Panc1 (cell line): Measurements from ENCODE around the gene MYCBPAP. TPM values are rescaled to one million over a fixed set of nuclear protein-coding genes. Genes with fewer than 3 reads are reported as not detected.

Experiments used
- ATAC-seq: fragments of 200-7000 bp; cut with Tn5 transposase; 2 replicates; pipeline ENCODE4 v1.9.1; 2020; ENCODE audit warnings: mild to moderate bottlenecking, moderate library complexity
- BruUV-seq: library from RNA; stranded (reverse); fragments of 400-500 nt; replicated peaks from 2 replicates; lab custom pipeline; 2021; lab: Mats Ljungman, UMichigan
- CTCF ChIA-PET: fragments of 300-600 bp; sonication (Branson Sonifier 250); formaldehyde crosslinking; loops from one replicate; lab custom pipeline; 2022; ENCODE audit warnings: antibody characterized with exemption; lab: Charles Lee
- POLR2A ChIA-PET: fragments of 300-600 bp; sonication (Branson Sonifier 250); formaldehyde crosslinking; loops from one replicate; lab custom pipeline; 2022; ENCODE audit warnings: antibody characterized with exemption; lab: Charles Lee
- DNase-seq: peaks from one replicate; pipeline ENCODE4 v3.0.0-alpha.2; 2010; ENCODE audit warnings: low read depth, low spot score
- H3K27ac ChIP-seq: 2 replicates; pipeline ENCODE4 v1.5.1; 2011; ENCODE audit warnings: mild to moderate bottlenecking, low read length, inconsistent platforms
- H3K27me3 ChIP-seq: fragments of 200-500 bp; sonication (Bioruptor generic); 2 replicates; pipeline ENCODE4 v1.6.0; 2014; ENCODE audit warnings: low read length, inconsistent platforms; ENCODE audit not compliant: control insufficient read depth, insufficient read depth
- H3K36me3 ChIP-seq: fragments of 200-500 bp; sonication (Bioruptor generic); 2 replicates; pipeline ENCODE4 v1.5.1; 2014; ENCODE audit warnings: inconsistent platforms, mild to moderate bottlenecking, low read length, moderate library complexity; ENCODE audit not compliant: control insufficient read depth, insufficient read depth
- H3K4me1 ChIP-seq: 2 replicates; pipeline ENCODE4 v1.5.1; 2011; ENCODE audit warnings: inconsistent platforms, mild to moderate bottlenecking, low read length, moderate library complexity; ENCODE audit not compliant: control insufficient read depth, insufficient read depth
- H3K4me3 ChIP-seq, 2 experiments: 2 replicates each; pipeline ENCODE4 v1.5.1; 2011 to 2012; ENCODE audit warnings: low read depth in 2 of 2, low read length in 2 of 2, mild to moderate bottlenecking in 2 of 2, inconsistent platforms in 1 of 2, moderate library complexity in 1 of 2
- H3K9me3 ChIP-seq: fragments of 200-500 bp; sonication (Bioruptor generic); 2 replicates; pipeline ENCODE4 v1.5.1; 2014; ENCODE audit warnings: low read depth, mild to moderate bottlenecking, inconsistent platforms, low read length, moderate library complexity; ENCODE audit not compliant: control insufficient read depth, insufficient read depth
- POLR2AphosphoS5 ChIP-seq: IDR thresholded peaks from 2 replicates; pipeline ENCODE4 v1.6.1; 2012; ENCODE audit warnings: mild to moderate bottlenecking, low read depth, low read length, moderate library complexity
- SIN3A ChIP-seq: IDR thresholded peaks from 2 replicates; pipeline ENCODE4 v1.6.1; 2012; ENCODE audit warnings: low read depth, mild to moderate bottlenecking, low read length, moderate library complexity, borderline replicate concordance; ENCODE audit not compliant: insufficient read depth
- TCF7L2 ChIP-seq: IDR thresholded peaks from 2 replicates; pipeline ENCODE4 v1.6.1; 2011; ENCODE audit warnings: mild to moderate bottlenecking, low read depth, low read length, inconsistent platforms
- in situ Hi-C: cut with HindIII; loops from 2 replicates; pipeline ENCODE4 v1.10.0; 2016; ENCODE audit warnings: low sequenced_read_pairs, low pct_unique_long_range_greater_than_20kb
- intact Hi-C: fragments of 100-400 bp; cut with micrococcal nuclease; formaldehyde crosslinking; loops from one replicate; pipeline ENCODE4 v1.10.0; 2022; ENCODE audit not compliant: unreplicated experiment
- total RNA-seq: library from RNA; stranded (reverse); gene quantifications from one replicate; pipeline ENCODE4 v1.2.1, GENCODE V29; 2021; ENCODE audit not compliant: unreplicated experiment
- TF ChIP-seq, protein P1 (sequence below), 2 experiments: IDR thresholded peaks; 2 replicates each; pipeline ENCODE4 v1.6.1; 2011 to 2012; ENCODE audit warnings: low read depth in 2 of 2, control low read depth in 1 of 2, low read length in 1 of 2, mild to moderate bottlenecking in 1 of 2, moderate library complexity in 1 of 2; ENCODE audit not compliant: insufficient read depth in 1 of 2
- TF ChIP-seq, protein P2 (sequence below): fragments of 450-650 bp; IDR thresholded peaks from 2 replicates; pipeline ENCODE4 v1.5.1; 2017; ENCODE audit warnings: mild to moderate bottlenecking

Gene MYCBPAP
- total RNA-seq, 1 experiment from 2014 or later: 2.2 TPM

DNA sequence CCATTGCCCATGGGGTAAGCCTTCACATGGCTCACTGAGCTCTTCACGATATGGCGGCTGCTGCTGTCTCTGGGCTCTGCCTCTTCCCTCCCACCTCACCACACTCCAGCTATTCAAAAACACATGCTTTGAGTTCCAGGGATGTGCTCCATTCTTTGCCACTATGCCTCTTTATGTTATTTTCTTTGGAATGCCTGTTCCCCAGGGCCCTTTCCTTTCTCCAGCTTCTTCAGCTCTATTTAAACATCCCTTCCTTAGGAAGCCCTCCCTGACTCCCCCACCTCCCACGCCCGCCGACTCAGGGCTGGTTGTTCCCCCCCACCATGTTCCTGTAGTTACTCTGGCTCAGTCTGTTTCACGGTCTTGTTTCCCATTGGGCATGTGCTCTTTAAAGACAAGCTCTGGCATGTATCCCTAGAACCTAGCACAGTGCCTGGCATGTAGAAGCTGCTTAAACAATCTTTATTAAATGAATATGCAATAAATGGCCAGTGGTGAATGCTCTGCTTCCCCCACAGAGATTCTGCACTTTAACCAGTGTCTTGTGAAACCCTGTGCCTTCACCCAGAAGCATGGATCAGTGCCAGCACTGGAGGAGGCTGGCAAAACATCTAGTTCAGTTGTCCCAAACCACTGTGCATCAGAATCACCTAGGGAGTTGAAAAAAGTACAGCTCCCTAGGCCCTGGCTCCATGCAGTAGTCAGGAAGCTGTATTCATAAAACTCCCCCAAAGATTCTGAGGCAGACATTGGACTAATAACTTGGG is 6.9 kb downstream of the MYCBPAP start:
- no peak overlapping the region for H3K27ac ChIP-seq
- H3K27me3 ChIP-seq: no peaks in the 10 kb centered on the region
- no peak overlapping the region for H3K4me3 ChIP-seq
- POLR2A ChIA-PET: interaction anchor here (0.6 kb wide), 1 partner anchor 93 kb away, joined by 3 read pairs; no protein-coding TSS in a partner anchor
- H3K4me1 ChIP-seq: no peaks in the 10 kb centered on the region
- TF ChIP-seq POLR2AphosphoS5 (no peak), TCF7L2 (no peak), SIN3A (no peak)
- TF ChIP-seq, protein P1, sequence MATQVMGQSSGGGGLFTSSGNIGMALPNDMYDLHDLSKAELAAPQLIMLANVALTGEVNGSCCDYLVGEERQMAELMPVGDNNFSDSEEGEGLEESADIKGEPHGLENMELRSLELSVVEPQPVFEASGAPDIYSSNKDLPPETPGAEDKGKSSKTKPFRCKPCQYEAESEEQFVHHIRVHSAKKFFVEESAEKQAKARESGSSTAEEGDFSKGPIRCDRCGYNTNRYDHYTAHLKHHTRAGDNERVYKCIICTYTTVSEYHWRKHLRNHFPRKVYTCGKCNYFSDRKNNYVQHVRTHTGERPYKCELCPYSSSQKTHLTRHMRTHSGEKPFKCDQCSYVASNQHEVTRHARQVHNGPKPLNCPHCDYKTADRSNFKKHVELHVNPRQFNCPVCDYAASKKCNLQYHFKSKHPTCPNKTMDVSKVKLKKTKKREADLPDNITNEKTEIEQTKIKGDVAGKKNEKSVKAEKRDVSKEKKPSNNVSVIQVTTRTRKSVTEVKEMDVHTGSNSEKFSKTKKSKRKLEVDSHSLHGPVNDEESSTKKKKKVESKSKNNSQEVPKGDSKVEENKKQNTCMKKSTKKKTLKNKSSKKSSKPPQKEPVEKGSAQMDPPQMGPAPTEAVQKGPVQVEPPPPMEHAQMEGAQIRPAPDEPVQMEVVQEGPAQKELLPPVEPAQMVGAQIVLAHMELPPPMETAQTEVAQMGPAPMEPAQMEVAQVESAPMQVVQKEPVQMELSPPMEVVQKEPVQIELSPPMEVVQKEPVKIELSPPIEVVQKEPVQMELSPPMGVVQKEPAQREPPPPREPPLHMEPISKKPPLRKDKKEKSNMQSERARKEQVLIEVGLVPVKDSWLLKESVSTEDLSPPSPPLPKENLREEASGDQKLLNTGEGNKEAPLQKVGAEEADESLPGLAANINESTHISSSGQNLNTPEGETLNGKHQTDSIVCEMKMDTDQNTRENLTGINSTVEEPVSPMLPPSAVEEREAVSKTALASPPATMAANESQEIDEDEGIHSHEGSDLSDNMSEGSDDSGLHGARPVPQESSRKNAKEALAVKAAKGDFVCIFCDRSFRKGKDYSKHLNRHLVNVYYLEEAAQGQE (IDR thresholded peaks at IDR 0.05; ENCODE audit: insufficient read depth in 1 of 2, low read depth in 2 of 2, low read length in 1 of 2): no peak
- TF ChIP-seq, protein P2, sequence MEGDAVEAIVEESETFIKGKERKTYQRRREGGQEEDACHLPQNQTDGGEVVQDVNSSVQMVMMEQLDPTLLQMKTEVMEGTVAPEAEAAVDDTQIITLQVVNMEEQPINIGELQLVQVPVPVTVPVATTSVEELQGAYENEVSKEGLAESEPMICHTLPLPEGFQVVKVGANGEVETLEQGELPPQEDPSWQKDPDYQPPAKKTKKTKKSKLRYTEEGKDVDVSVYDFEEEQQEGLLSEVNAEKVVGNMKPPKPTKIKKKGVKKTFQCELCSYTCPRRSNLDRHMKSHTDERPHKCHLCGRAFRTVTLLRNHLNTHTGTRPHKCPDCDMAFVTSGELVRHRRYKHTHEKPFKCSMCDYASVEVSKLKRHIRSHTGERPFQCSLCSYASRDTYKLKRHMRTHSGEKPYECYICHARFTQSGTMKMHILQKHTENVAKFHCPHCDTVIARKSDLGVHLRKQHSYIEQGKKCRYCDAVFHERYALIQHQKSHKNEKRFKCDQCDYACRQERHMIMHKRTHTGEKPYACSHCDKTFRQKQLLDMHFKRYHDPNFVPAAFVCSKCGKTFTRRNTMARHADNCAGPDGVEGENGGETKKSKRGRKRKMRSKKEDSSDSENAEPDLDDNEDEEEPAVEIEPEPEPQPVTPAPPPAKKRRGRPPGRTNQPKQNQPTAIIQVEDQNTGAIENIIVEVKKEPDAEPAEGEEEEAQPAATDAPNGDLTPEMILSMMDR: no peak
- CTCF ChIA-PET: interaction anchor here (0.6 kb wide), 1 partner anchor 37 kb away, joined by 6 read pairs; no protein-coding TSS in a partner anchor
- no peak for DNase-seq
- BruUV-seq: no TSS peak
- in situ Hi-C loops: no loop called here
- intact Hi-C loops: no loop called here
- ATAC-seq: no peak
- H3K9me3 ChIP-seq: no peaks in the 10 kb centered on the region
- H3K36me3 ChIP-seq: no peaks in the 10 kb centered on the region

DNA sequence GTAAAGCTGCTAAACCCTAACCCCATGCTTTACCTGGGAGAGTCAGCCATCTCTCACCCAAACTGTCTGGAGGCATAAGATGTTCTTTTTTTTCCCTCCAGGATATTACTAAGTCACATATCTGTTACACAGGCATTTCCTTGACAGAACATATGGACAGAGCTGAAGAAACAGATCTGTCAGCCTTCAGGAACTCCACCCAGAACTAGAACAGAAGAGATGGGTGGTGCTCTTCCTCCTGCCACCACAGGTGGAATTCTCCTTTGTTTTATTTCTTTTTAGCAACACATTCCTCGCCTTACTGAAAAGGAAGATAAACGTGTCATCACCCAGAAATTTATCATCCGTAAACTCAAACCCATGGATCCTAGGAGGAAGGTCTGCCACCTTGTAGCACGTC is 8.8 kb downstream of the MYCBPAP start:
- Histone ChIP-seq H3K36me3 (no peaks in the 10 kb centered on the region), H3K27me3 (no peaks in the 10 kb centered on the region), H3K9me3 (no peaks in the 10 kb centered on the region), H3K27ac (no peak overlapping the region), H3K4me1 (no peaks in the 10 kb centered on the region), H3K4me3 (no peak overlapping the region)
- intact Hi-C loops: no loop called here
- TF ChIP-seq, protein P1 (IDR thresholded peaks at IDR 0.05; ENCODE audit: insufficient read depth in 1 of 2, low read depth in 2 of 2, low read length in 1 of 2): no peak
- TF ChIP-seq POLR2AphosphoS5 (no peak), TCF7L2 (no peak), SIN3A (no peak)
- TF ChIP-seq, protein P2: no peak
- POLR2A ChIA-PET: no interaction called here
- DNase-seq (no peak), ATAC-seq (no peak)
- in situ Hi-C loops: no loop called here
- BruUV-seq: no TSS peak
- CTCF ChIA-PET: no interaction called here
